HL-60/S4 treated with phorbol 12-myristate 13-acetate at 8.2 ng/mL for 4 days and 3 days (cell line): ENCODE data around the gene MIX23.

Experiments used
- in situ Hi-C: fragments of 300-500 bp; cut with MboI; formaldehyde crosslinking; loops from 2 replicates; pipeline ENCODE4 v1.15.0; 2022; ENCODE audit warnings: low sequenced_read_pairs

The MIX23 gene

GRCh38 chr3:122353215-122353614, 29.8 kb downstream of the MIX23 start:
- in situ Hi-C loops = no loop called here

- in situ Hi-C loops = no loop called here
Observed at GRCh38 chr3:122351612-122352011, 31.4 kb downstream of the MIX23 start.

GRCh38 chr3:122350814-122351418, 32.1 kb downstream of the MIX23 start:
- in situ Hi-C loops = no loop called here

- in situ Hi-C loops = no loop called here
Observed at GRCh38 chr3:122349171-122349570, 33.9 kb downstream of the MIX23 start.

- in situ Hi-C loops = no loop called here
Observed at GRCh38 chr3:122343654-122344053, 39.4 kb downstream of the MIX23 start.

- in situ Hi-C loops = no loop called here
Observed at GRCh38 chr3:122342803-122343202, 40.2 kb downstream of the MIX23 start.

GRCh38 chr3:122332551-122332950, 50.5 kb downstream of the MIX23 start:
- in situ Hi-C loops = no loop called here

GRCh38 chr3:122331886-122332285, 51.1 kb downstream of the MIX23 start:
- in situ Hi-C loops = no loop called here

GRCh38 chr3:122325769-122326168, 57.3 kb downstream of the MIX23 start:
- in situ Hi-C loops = no loop called here

- in situ Hi-C loops = no loop called here
Observed at GRCh38 chr3:122324871-122325323, 58.1 kb downstream of the MIX23 start, which contains the start of gene CSTA. Gene CSTA (plus strand): TSS chr3:122325248. CDS start chr3:122325293, 45 bp downstream.

- in situ Hi-C loops = no loop called here
Observed at GRCh38 chr3:122322095-122323075, 60.6 kb downstream of the MIX23 start.

- in situ Hi-C loops = no loop called here
Observed at GRCh38 chr3:122318620-122319019, 64.4 kb downstream of the MIX23 start.

GRCh38 chr3:122316368-122316767, 66.7 kb downstream of the MIX23 start:
- in situ Hi-C loops = no loop called here

- in situ Hi-C loops = no loop called here
Observed at GRCh38 chr3:122315619-122316018, 67.4 kb downstream of the MIX23 start.

GRCh38 chr3:122314228-122314876, 68.7 kb downstream of the MIX23 start:
- in situ Hi-C loops = no loop called here

GRCh38 chr3:122313281-122313680, 69.8 kb downstream of the MIX23 start:
- in situ Hi-C loops = no loop called here

GRCh38 chr3:122312826-122313225, 70.2 kb downstream of the MIX23 start:
- in situ Hi-C loops = no loop called here

GRCh38 chr3:122310361-122310760, 72.7 kb downstream of the MIX23 start:
- in situ Hi-C loops = no loop called here
